Measurements from ENCODE around the gene TWF2.
A peak's percentile ranks its signal among the peaks of the same experiment; 100 is the strongest.

The TWF2 gene

DNA sequence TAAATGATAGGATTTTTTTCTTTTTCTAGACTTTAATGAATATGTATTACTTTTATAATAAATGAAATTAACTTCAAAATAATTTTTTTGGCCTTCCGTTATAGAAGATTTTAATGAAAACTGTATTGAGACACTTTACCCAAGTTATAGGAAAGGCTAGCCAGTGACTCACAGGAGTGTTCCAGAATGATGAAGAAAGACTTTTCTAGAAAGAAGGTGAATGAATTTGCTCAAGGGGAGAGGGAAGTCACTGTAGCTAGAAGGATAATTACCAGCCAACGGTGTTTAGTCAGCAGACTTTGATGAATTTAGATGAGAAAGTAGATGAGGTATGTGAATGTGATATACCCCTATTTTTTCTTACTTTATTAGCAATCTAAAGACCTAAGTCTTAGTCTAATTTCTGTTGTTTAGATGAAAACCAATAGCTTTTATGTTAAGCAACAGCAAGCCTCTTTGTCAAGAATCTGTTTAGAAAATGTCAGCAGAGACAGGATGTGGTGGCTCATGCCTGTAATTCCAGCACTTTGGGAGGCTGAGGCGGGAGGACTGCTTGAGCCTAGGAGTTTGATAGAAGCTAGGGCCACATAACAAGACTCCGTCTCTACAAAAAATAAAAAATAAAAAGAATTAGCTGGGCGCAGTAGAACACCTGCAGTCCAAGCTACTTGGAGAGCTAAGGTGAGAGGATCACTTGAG lies 37.8 kb downstream of the TWF2 start:
- no peaks in the 10 kb centered on the region for H3K9me3 ChIP-seq (ENCODE audit: insufficient read depth, low read depth, low read length)
- no peaks in the 10 kb centered on the region for H3K27me3 ChIP-seq (ENCODE audit: insufficient read depth, low read length, poor library complexity, severe bottlenecking)
- TF ChIP-seq, protein P1, sequence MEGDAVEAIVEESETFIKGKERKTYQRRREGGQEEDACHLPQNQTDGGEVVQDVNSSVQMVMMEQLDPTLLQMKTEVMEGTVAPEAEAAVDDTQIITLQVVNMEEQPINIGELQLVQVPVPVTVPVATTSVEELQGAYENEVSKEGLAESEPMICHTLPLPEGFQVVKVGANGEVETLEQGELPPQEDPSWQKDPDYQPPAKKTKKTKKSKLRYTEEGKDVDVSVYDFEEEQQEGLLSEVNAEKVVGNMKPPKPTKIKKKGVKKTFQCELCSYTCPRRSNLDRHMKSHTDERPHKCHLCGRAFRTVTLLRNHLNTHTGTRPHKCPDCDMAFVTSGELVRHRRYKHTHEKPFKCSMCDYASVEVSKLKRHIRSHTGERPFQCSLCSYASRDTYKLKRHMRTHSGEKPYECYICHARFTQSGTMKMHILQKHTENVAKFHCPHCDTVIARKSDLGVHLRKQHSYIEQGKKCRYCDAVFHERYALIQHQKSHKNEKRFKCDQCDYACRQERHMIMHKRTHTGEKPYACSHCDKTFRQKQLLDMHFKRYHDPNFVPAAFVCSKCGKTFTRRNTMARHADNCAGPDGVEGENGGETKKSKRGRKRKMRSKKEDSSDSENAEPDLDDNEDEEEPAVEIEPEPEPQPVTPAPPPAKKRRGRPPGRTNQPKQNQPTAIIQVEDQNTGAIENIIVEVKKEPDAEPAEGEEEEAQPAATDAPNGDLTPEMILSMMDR (conservative IDR thresholded peaks at IDR 0.05; ENCODE audit: low read length) = no peak
- TF ChIP-seq EZH2phosphoT487 (IDR thresholded peaks at IDR 0.05; ENCODE audit: borderline replicate concordance) = no peak
- peak overlapping the region; percentile 52 for H3K9ac ChIP-seq (ENCODE audit: low read depth, low read length, poor library complexity, severe bottlenecking)
- H3K79me2 ChIP-seq (ENCODE audit: insufficient read depth, low read length) = peaks cover 64% of the 10 kb centered on the region
- peaks cover 56% of the 10 kb centered on the region for H3K4me1 ChIP-seq (ENCODE audit: insufficient read depth, low read length, poor library complexity, severe bottlenecking)
- peak overlapping the region; percentile 100 for H3K4me2 ChIP-seq (ENCODE audit: low read depth, low read length, poor library complexity, severe bottlenecking)
- no peak overlapping the region for H2AFZ ChIP-seq (ENCODE audit: low read length)
- H3F3A ChIP-seq (ENCODE audit: low read depth) = no peaks in the 10 kb centered on the region
- no peaks in the 10 kb centered on the region for H3K9me2 ChIP-seq (replicated peaks; ENCODE audit: low read depth, low read length)
- peaks cover 40% of the 10 kb centered on the region for H3K36me3 ChIP-seq (ENCODE audit: insufficient read depth, low read length)
- H3K4me3 ChIP-seq (ENCODE audit: low read length, poor library complexity, severe bottlenecking) = peak overlapping the region; percentile 100
- peaks cover 25% of the 10 kb centered on the region for H4K20me1 ChIP-seq (ENCODE audit: insufficient read depth, low read length, poor library complexity, severe bottlenecking)

DNA sequence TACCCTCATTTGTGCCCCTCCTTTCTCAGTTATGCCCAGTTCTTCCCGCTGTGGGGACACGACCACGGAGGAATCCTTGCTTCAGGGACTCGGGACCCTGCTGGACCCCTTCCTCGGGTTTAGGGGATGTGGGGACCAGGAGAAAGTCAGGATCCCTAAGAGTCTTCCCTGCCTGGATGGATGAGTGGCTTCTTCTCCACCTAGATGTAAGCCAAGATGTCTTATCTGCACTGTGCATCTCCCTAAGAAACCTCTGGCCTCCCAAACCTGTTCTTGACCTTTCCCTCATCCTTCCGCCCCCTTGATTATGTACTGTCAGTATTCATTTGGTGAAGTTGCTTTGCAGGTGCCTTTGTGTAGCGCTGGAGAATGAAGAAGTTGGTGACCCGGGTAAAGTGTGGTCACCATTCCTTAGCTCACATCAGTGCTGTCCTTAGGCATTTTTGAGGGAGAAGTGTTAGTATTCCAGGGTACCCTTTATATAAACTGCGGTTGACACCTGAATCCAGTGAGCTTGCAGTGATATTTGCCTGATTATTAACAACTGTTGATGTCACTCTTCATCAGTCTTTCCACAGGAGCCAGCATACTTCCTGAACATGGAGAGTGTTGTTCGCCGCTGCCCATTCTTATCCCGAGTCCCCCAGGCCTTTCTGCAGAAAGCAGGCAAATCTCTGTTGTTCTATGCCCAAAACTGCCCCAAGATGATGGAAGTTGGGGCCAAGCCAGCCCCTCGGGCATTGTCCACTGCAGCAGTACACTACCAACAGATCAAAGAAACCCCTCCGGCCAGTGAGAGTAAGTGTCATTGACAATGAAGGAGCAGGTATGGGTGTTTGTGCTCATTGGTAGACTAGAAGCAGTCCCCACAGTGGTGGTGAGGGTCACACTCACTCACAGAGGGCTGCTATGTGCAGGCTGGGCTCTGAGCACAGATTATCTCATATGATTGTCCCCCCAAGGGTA lies 40.0 kb downstream of the TWF2 start:
- Histone ChIP-seq H2AFZ (ENCODE audit: low read length) (no peak overlapping the region), H3K27me3 (ENCODE audit: insufficient read depth, low read length, poor library complexity, severe bottlenecking) (no peaks in the 10 kb centered on the region), H3K36me3 (ENCODE audit: insufficient read depth, low read length) (peaks cover 18% of the 10 kb centered on the region), H3K9ac (ENCODE audit: low read depth, low read length, poor library complexity, severe bottlenecking) (peak overlapping the region; percentile 98), H3K9me3 (ENCODE audit: insufficient read depth, low read depth, low read length) (no peaks in the 10 kb centered on the region), H3F3A (ENCODE audit: low read depth) (no peaks in the 10 kb centered on the region), H3K9me2 (replicated peaks; ENCODE audit: low read depth, low read length) (no peaks in the 10 kb centered on the region), H3K4me2 (ENCODE audit: low read depth, low read length, poor library complexity, severe bottlenecking) (peak overlapping the region; percentile 100), H3K4me1 (ENCODE audit: insufficient read depth, low read length, poor library complexity, severe bottlenecking) (peaks cover 56% of the 10 kb centered on the region), H4K20me1 (ENCODE audit: insufficient read depth, low read length, poor library complexity, severe bottlenecking) (peaks cover 25% of the 10 kb centered on the region), H3K4me3 (ENCODE audit: low read length, poor library complexity, severe bottlenecking) (peak overlapping the region; percentile 100), H3K79me2 (ENCODE audit: insufficient read depth, low read length) (peaks cover 53% of the 10 kb centered on the region)
- TF ChIP-seq, protein P1 (conservative IDR thresholded peaks at IDR 0.05; ENCODE audit: low read length) = no peak
- no peak for TF ChIP-seq EZH2phosphoT487 (IDR thresholded peaks at IDR 0.05; ENCODE audit: borderline replicate concordance)

DNA sequence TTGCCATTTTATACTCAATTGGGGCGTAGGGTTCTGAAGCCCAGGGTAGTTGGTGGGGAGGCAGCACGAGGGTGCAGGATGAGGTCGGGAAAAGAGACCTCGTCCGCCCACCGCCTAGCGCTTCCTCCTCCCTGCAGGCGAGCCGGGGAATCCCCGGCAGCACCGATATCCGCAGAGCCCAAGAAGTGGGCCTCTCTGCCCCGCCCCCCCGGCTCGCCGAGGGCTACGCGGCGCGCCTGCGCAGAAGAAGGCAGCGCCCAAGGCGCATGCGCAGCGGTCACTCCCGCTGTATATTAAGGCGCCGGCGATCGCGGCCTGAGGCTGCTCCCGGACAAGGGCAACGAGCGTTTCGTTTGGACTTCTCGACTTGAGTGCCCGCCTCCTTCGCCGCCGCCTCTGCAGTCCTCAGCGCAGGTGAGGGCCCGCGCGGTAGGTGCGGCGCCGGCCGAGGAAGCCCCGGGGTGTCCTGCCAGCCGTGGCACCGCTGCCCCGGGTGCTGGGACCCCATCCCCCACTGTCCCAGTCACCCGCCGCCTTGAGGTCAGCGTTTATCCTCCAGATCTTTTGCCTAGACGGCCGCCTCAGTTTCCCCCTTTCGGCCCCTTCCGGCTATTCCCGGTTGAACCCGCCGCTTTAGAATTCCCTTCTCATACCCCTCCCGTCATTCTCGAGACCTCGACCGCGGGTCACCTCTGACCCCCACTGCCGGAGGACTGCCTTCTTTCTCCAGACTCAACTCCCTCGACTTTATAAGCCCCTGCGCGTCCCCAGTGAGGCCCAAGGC lies 40.9 kb downstream of the TWF2 start, which contains the start of gene ALAS1:
TSS of gene ALAS1 (plus strand) at position 319 of the 784 bp plus-strand sequence. CDS start 1,082 bp downstream, outside the sequence.
- Histone ChIP-seq H3K36me3 (ENCODE audit: insufficient read depth, low read length) (peaks cover 9% of the 10 kb centered on the region; the same call in 1 of the 2 replicates), H3K79me2 (ENCODE audit: insufficient read depth, low read length) (peaks cover 47% of the 10 kb centered on the region), H2AFZ (ENCODE audit: low read length) (peak within 1 kb of the TSS; percentile 88), H3K4me3 (ENCODE audit: low read length, poor library complexity, severe bottlenecking) (peak within 1 kb of the TSS; percentile 100), H4K20me1 (ENCODE audit: insufficient read depth, low read length, poor library complexity, severe bottlenecking) (peaks cover 25% of the 10 kb centered on the region), H3K9ac (ENCODE audit: low read depth, low read length, poor library complexity, severe bottlenecking) (peak within 1 kb of the TSS; percentile 98), H3K4me1 (ENCODE audit: insufficient read depth, low read length, poor library complexity, severe bottlenecking) (peaks cover 53% of the 10 kb centered on the region), H3K9me2 (replicated peaks; ENCODE audit: low read depth, low read length) (no peaks in the 10 kb centered on the region), H3K27me3 (ENCODE audit: insufficient read depth, low read length, poor library complexity, severe bottlenecking) (no peaks in the 10 kb centered on the region), H3F3A (ENCODE audit: low read depth) (no peaks in the 10 kb centered on the region), H3K9me3 (ENCODE audit: insufficient read depth, low read depth, low read length) (no peaks in the 10 kb centered on the region), H3K4me2 (ENCODE audit: low read depth, low read length, poor library complexity, severe bottlenecking) (peak within 1 kb of the TSS; percentile 100)
- TF ChIP-seq, protein P1 (conservative IDR thresholded peaks at IDR 0.05; ENCODE audit: low read length) = no peak
- TF ChIP-seq EZH2phosphoT487 (IDR thresholded peaks at IDR 0.05; ENCODE audit: borderline replicate concordance) = no peak
